ENCODE measurements around the gene TM7SF3.

- TF ChIP-seq POLR2A (IDR thresholded peaks at IDR 0.05; ENCODE audit: extremely low read depth, insufficient read length), result no peak
- no peak for TF ChIP-seq CTCF (IDR thresholded peaks at IDR 0.05; ENCODE audit: low read depth, low read length)
These were observed 12.5 kb downstream of the TM7SF3 start for GRCh38 chr12:27001663-27002062.

Measured in NB4 (cell line).